CD14-positive monocyte (primary cell): Measurements from ENCODE around the gene GPSM3. TPM values are rescaled to one million over a fixed set of nuclear protein-coding genes. Genes with fewer than 3 reads are reported as not detected.

ENCODE experiments used
- DNase-seq, 3 donors: peaks; one replicate each; pipeline ENCODE4 v3.0.0-alpha.2; 2011 to 2022
- H2AFZ ChIP-seq: 2 replicates; pipeline ENCODE4 v1.6.0; 2012; ENCODE audit warnings: mild to moderate bottlenecking, low read depth, low read length, inconsistent platforms; ENCODE audit not compliant: insufficient read depth, poor library complexity, severe bottlenecking
- H3K27ac ChIP-seq, 2 donors: 1 replicate in 1 of 2; 2 replicates in 1 of 2; pipeline ENCODE4 v1.5.1; 2012 to 2013; ENCODE audit warnings: low read length in 2 of 2, control low read depth in 1 of 2, inconsistent platforms in 1 of 2, low read depth in 1 of 2, mild to moderate bottlenecking in 1 of 2
- H3K27me3 ChIP-seq, 2 donors: one replicate each; pipeline versions ENCODE4 v1.6.0 to v1.6.1; 2011 to 2013; ENCODE audit warnings: low read length in 2 of 2; ENCODE audit not compliant: control insufficient read depth in 2 of 2, insufficient read depth in 2 of 2
- H3K36me3 ChIP-seq, 2 donors: replicated peaks in 1 of 2; 1 replicate in 1 of 2; 2 replicates in 1 of 2; pipeline versions ENCODE4 v1.5.1 to v1.6.1; 2012 to 2013; ENCODE audit warnings: low read length in 2 of 2, control low read depth in 1 of 2, inconsistent platforms in 1 of 2, mild to moderate bottlenecking in 1 of 2; ENCODE audit not compliant: insufficient read depth in 2 of 2, control insufficient read depth in 1 of 2
- H3K4me1 ChIP-seq, 2 donors: 1 replicate in 1 of 2; 2 replicates in 1 of 2; pipeline versions ENCODE4 v1.5.1 to v1.6.1; 2012 to 2013; ENCODE audit warnings: low read length in 2 of 2, control low read depth in 1 of 2, inconsistent platforms in 1 of 2, mild to moderate bottlenecking in 1 of 2, moderate library complexity in 1 of 2; ENCODE audit not compliant: insufficient read depth in 2 of 2, control insufficient read depth in 1 of 2
- H3K4me2 ChIP-seq: replicated peaks from 2 replicates; pipeline ENCODE3; 2012; ENCODE audit warnings: low read length, moderate library complexity, mild to moderate bottlenecking; ENCODE audit not compliant: poor library complexity, severe bottlenecking; ENCODE audit errors: extremely low read depth
- H3K4me3 ChIP-seq, 3 experiments: fragments of 200-600 bp in 1 of 3; sonication (generic) in 1 of 3; replicated peaks in 1 of 3; 1 replicate in 2 of 3; 2 replicates in 1 of 3; pipeline ENCODE4 v1.5.1; 2011 to 2013; ENCODE audit warnings: low read length in 3 of 3, mild to moderate bottlenecking in 3 of 3, control low read depth in 2 of 3, low read depth in 2 of 3, inconsistent platforms in 1 of 3, moderate library complexity in 1 of 3
- H3K79me2 ChIP-seq: 2 replicates; pipeline ENCODE4 v1.6.0; 2012; ENCODE audit warnings: mild to moderate bottlenecking, control low read depth, inconsistent platforms, low read length, moderate library complexity; ENCODE audit not compliant: insufficient read depth
- H3K9ac ChIP-seq: 2 replicates; pipeline ENCODE4 v1.6.0; 2017; ENCODE audit warnings: low read length, mild to moderate bottlenecking; ENCODE audit not compliant: insufficient read depth, poor library complexity, severe bottlenecking
- H3K9me3 ChIP-seq, 2 donors: replicated peaks in 1 of 2; 1 replicate in 1 of 2; 2 replicates in 1 of 2; pipeline versions ENCODE4 v1.5.1 to v1.6.1; 2012 to 2013; ENCODE audit warnings: low read length in 2 of 2, control low read depth in 1 of 2; ENCODE audit not compliant: control insufficient read depth in 1 of 2, insufficient read depth in 1 of 2
- H4K20me1 ChIP-seq: 2 replicates; pipeline ENCODE4 v1.6.0; 2012; ENCODE audit warnings: mild to moderate bottlenecking, low read length, control low read depth, moderate library complexity; ENCODE audit not compliant: insufficient read depth
- H3K27ac Mint-ChIP-seq, 7 donors: one replicate each; pipeline ENCODE4 v1.8.0; 2020; ENCODE audit warnings: mild to moderate bottlenecking in 7 of 7, mixed read lengths in 7 of 7, moderate library complexity in 6 of 7, inconsistent platforms in 2 of 7
- H3K27me3 Mint-ChIP-seq, 3 donors: one replicate each; pipeline ENCODE4 v1.8.0; 2021 to 2022; ENCODE audit warnings: low read depth in 3 of 3, mild to moderate bottlenecking in 3 of 3, mixed read lengths in 3 of 3, moderate library complexity in 3 of 3, inconsistent platforms in 1 of 3
- H3K36me3 Mint-ChIP-seq, 2 donors: one replicate each; pipeline ENCODE4 v1.8.0; 2020; ENCODE audit warnings: mixed read lengths in 2 of 2, inconsistent platforms in 1 of 2, mild to moderate bottlenecking in 1 of 2
- H3K4me1 Mint-ChIP-seq: one replicate; pipeline ENCODE4 v1.8.0; 2020; ENCODE audit warnings: mild to moderate bottlenecking, mixed read lengths
- H3K4me3 Mint-ChIP-seq, 2 donors: one replicate each; pipeline ENCODE4 v1.8.0; 2020; ENCODE audit warnings: mild to moderate bottlenecking in 2 of 2, mixed read lengths in 2 of 2, moderate library complexity in 1 of 2
- H3K9me3 Mint-ChIP-seq, 7 donors: one replicate each; pipeline ENCODE4 v1.8.0; 2020 to 2022; ENCODE audit warnings: mixed read lengths in 7 of 7, mild to moderate bottlenecking in 6 of 7, moderate library complexity in 6 of 7, inconsistent platforms in 2 of 7
- WGBS: methylation state at CpG from one replicate; pipeline ENCODE4 v1.1.5; 2013; ENCODE audit warnings: missing lambda C conversion rate; ENCODE audit not compliant: insufficient coverage; 5-methylcytosine and 5-hydroxymethylcytosine counted together
- intact Hi-C, 2 donors: fragments of 100-400 bp; cut with micrococcal nuclease; formaldehyde crosslinking; loops; one replicate each; pipeline versions ENCODE4 v1.15.0 to v1.15.1; 2023
- polyA plus RNA-seq, 3 donors: library from polyadenylated mRNA; depleted of rRNA in 1 of 3; unstranded in 2 of 3; stranded (reverse) in 1 of 3; fragments of 300-500 nt in 2 of 3; fragments of >200 nt in 1 of 3; fragmentation: Illumina TruSeq in 2 of 3; gene quantifications; 1 replicate in 2 of 3; 2 replicates in 1 of 3; pipeline ENCODE4 v1.2.3, GENCODE V29; 2012 to 2021
- TF ChIP-seq, protein P1 (sequence below): fragments of 200-600 bp; IDR thresholded peaks from one replicate; pipeline ENCODE4 v1.8.0; 2022; ENCODE audit warnings: antibody characterized with exemption, mild to moderate bottlenecking

GPSM3 gene
- polyA plus RNA-seq, 3 donors = 86.1 to 340 (median 101) TPM

DNA sequence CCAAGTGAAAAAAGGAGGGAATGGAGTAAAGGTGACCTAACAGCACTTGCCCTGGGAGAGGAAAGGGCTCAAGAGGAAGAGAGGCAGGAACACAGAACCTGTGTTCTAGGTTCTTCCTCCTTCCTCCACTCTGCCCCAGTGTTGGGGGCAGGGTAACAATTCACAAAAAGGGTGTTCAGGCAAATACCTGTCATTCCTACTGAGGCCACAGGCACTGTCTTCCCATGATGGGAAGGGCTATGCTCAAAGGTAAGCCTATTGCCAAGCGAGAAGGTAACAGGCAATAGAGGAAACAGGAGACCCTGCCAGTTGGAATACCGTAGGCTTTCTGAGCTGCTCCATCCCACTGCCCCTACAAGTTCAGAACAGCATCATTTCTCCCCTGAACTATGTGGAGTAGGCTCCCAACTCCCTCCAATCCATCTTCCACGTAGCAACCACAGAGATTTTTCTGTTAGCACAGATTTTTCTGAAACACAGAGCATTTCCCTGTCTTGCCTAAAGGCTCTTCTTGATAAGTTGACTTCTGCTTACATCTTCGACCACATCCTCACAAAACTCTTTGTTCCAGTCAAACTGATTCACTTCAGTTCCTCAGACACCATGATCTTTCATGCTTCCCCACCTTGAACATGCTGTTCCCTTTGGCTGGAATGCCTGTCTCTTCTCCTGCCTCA lies 19.3 kb downstream of the GPSM3 start:
- H4K20me1 ChIP-seq = no peaks in the 10 kb centered on the region
- Mint-ChIP-seq H3K27ac (peak overlapping the region in 4 of 7 donors; percentile 30 to 57 (median 44)), H3K4me1 (peaks cover 44% of the 10 kb centered on the region), H3K4me3 (no peak overlapping the region), H3K27me3 (peaks cover 0 to 2% (median 1%) of the 10 kb centered on the region in 3 donors), H3K36me3 (peaks cover 26 to 31% of the 10 kb centered on the region in 2 donors), H3K9me3 (no peaks in the 10 kb centered on the region)
- no peak overlapping the region for H2AFZ ChIP-seq
- no peak overlapping the region for H3K4me3 ChIP-seq
- WGBS = 43% methylated on average over 3 of the region's 4 CpGs
- H3K9ac ChIP-seq = no peak overlapping the region
- TF ChIP-seq, protein P1, sequence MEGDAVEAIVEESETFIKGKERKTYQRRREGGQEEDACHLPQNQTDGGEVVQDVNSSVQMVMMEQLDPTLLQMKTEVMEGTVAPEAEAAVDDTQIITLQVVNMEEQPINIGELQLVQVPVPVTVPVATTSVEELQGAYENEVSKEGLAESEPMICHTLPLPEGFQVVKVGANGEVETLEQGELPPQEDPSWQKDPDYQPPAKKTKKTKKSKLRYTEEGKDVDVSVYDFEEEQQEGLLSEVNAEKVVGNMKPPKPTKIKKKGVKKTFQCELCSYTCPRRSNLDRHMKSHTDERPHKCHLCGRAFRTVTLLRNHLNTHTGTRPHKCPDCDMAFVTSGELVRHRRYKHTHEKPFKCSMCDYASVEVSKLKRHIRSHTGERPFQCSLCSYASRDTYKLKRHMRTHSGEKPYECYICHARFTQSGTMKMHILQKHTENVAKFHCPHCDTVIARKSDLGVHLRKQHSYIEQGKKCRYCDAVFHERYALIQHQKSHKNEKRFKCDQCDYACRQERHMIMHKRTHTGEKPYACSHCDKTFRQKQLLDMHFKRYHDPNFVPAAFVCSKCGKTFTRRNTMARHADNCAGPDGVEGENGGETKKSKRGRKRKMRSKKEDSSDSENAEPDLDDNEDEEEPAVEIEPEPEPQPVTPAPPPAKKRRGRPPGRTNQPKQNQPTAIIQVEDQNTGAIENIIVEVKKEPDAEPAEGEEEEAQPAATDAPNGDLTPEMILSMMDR = no peak
- H3K9me3 ChIP-seq = no peaks in the 10 kb centered on the region
- peaks cover 24% of the 10 kb centered on the region for H3K79me2 ChIP-seq
- no peak for DNase-seq
- intact Hi-C loops = no loop called here
- no peak overlapping the region for H3K4me2 ChIP-seq
- peaks cover 27 to 32% of the 10 kb centered on the region in 2 donors for H3K36me3 ChIP-seq
- peaks cover 33 to 43% of the 10 kb centered on the region in 2 donors for H3K4me1 ChIP-seq
- no peaks in the 10 kb centered on the region for H3K27me3 ChIP-seq
- H3K27ac ChIP-seq = no peak overlapping the region

GRCh38 chr6:32171234-32171633 lies 21.2 kb downstream of the GPSM3 start:
- H3K4me3 ChIP-seq = no peak overlapping the region
- H3K27me3 Mint-ChIP-seq = peaks cover 0 to 2% (median 0%) of the 10 kb centered on the region in 3 donors
- no peak overlapping the region for H3K27ac ChIP-seq
- no peaks in the 10 kb centered on the region for H4K20me1 ChIP-seq
- intact Hi-C loops = no loop called here
- no peaks in the 10 kb centered on the region for H3K27me3 ChIP-seq
- H2AFZ ChIP-seq = no peak overlapping the region
- H3K79me2 ChIP-seq = peaks cover 19% of the 10 kb centered on the region
- 100% methylated on average over 6 of the region's 6 CpGs for WGBS
- H3K4me1 ChIP-seq = peaks cover 20 to 28% of the 10 kb centered on the region in 2 donors
- TF ChIP-seq, protein P1 = no peak
- H3K4me1 Mint-ChIP-seq = peaks cover 30% of the 10 kb centered on the region
- no peaks in the 10 kb centered on the region for H3K9me3 ChIP-seq
- no peak overlapping the region for H3K9ac ChIP-seq
- H3K27ac Mint-ChIP-seq = peak overlapping the region in 3 of 7 donors; percentile 26 to 60 (median 31)
- peaks cover 32 to 38% of the 10 kb centered on the region in 2 donors for H3K36me3 Mint-ChIP-seq
- H3K9me3 Mint-ChIP-seq = no peaks in the 10 kb centered on the region
- no peak overlapping the region for H3K4me3 Mint-ChIP-seq
- DNase-seq = no peak
- H3K36me3 ChIP-seq = peaks cover 27 to 32% of the 10 kb centered on the region in 2 donors
- H3K4me2 ChIP-seq = no peak overlapping the region
